SKM-1 treated with dmso at 0.1 percent for 144 hours (cell line): Measurements from ENCODE around the gene DPH7.
"Not testable (repeated sequence)": the region's sequence is repeated elsewhere in the genome, so short reads cannot be mapped to it uniquely, and the experiment has no call there.

Source experiments
- DNase-seq: peaks from one replicate; lab custom pipeline; 2025; ENCODE audit not compliant: unreplicated experiment; lab: John Stamatoyannopoulos, UW

Gene DPH7

GRCh38 chr9:137521405-137521985 lies 57.2 kb downstream of the DPH7 start:
- no peak for DNase-seq

- no peak for DNase-seq
Observed at GRCh38 chr9:137520614-137521404, 57.9 kb downstream of the DPH7 start.

- DNase-seq = no peak
Observed at GRCh38 chr9:137519553-137519952, 59.2 kb downstream of the DPH7 start.

DNA sequence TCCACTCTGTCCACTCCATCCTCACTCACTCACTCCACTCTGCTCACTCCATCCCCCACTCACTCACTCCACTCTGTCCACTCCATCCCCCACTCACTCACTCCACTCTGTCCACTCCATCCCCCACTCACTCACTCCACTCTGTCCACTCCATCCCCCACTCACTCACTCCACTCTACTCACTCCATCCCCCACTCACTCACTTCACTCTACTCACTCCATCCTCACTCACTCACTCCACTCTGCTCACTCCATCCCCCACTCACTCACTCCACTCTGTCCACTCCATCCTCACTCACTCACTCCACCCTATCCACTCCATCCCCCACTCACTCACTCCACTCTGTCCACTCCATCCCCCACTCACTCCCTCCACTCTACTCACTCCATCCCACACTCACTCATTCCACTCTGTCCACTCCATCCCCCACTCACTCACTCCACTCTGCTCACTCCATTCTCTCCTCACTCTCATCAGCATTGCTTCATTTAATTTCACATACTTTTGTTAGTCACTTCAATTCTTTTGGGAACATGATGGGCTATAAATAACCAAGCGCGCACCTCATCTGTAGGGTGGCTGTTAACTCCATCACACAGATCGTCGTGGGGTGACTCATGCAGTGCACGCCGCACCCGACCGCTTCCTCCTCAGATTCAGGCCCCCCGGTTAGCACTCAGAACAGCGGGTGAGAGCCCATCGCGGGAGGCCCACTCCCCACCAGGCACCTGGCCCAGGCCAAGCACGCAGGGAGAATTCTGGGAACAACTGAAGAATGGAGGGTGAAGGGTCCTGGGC lies 59.9 kb downstream of the DPH7 start:
- DNase-seq = not testable (repeated sequence)

GRCh38 chr9:137516144-137516917 lies 62.4 kb downstream of the DPH7 start:
- no peak for DNase-seq

DNA sequence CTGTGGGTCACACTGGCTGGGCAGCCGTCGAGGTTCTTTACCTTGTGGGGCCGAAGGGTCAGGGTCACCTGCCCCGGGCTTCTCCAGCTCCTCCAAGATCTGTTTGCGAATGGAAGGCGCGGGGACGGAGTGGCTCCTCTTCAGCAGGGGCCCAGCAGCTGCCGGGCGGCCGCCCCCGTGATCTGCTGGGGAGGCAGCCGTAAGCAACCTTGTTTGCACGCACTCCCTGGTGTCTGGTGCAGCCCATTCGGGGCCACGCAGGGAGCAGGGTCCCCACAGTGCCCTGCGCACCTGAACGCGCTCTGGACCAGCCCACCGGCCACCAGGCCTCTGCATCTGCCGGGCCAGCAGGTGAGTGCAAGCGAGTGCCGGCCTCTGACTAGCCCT lies 63.4 kb downstream of the DPH7 start:
- DNase-seq = no peak

- no peak for DNase-seq
Observed at GRCh38 chr9:137514691-137515337, 63.9 kb downstream of the DPH7 start.

- not testable (repeated sequence) for DNase-seq
Observed at GRCh38 chr9:137513801-137514570, 64.7 kb downstream of the DPH7 start.

GRCh38 chr9:137513136-137513535 lies 65.6 kb downstream of the DPH7 start:
- DNase-seq = not testable (repeated sequence)

GRCh38 chr9:137511758-137512463 lies 66.8 kb downstream of the DPH7 start:
- DNase-seq = no peak

DNA sequence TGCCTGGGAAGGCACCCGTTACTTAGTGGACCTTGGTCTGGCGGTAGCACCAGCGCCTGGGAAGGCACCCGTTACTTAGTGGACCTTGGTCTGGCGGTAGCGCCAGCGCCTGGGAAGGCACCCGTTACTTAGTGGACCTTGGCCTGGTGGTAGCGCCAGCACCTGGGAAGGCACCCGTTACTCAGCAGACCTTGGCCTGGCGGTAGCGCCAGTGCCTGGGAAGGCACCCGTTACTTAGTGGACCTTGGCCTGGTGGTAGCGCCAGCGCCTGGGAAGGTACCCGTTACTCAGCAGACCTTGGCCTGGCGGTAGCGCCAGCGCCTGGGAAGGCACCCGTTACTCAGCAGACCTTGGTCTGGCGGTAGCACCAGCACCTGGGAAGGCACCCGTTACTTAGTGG lies 67.6 kb downstream of the DPH7 start:
- DNase-seq = not testable (repeated sequence)

- no peak for DNase-seq
Observed at GRCh38 chr9:137509198-137509597, 69.5 kb downstream of the DPH7 start.

DNA sequence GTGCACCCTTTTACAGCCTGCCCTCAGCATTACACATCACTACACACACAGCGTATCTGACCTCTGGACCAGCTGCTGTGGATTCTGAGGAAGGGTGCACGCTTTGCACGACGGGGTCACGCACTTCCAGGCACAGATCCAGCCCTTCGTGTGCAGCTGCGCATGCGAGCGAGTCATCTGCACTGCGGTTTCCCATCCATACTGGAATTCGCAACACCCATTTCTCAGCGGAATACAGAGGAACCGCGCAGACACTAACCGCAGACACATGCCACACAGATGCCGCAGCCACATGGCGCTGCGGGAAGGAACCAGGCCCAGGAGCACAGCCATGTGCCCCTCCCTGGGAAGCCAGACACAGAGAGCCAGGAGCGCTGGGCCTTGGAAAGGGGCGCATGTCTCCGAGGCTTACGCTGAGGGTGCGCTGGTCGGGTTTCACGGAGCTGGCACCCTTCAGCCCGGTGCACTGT lies 72.0 kb downstream of the DPH7 start:
- no peak for DNase-seq

GRCh38 chr9:137506274-137506673 lies 72.5 kb downstream of the DPH7 start:
- DNase-seq = no peak

DNA sequence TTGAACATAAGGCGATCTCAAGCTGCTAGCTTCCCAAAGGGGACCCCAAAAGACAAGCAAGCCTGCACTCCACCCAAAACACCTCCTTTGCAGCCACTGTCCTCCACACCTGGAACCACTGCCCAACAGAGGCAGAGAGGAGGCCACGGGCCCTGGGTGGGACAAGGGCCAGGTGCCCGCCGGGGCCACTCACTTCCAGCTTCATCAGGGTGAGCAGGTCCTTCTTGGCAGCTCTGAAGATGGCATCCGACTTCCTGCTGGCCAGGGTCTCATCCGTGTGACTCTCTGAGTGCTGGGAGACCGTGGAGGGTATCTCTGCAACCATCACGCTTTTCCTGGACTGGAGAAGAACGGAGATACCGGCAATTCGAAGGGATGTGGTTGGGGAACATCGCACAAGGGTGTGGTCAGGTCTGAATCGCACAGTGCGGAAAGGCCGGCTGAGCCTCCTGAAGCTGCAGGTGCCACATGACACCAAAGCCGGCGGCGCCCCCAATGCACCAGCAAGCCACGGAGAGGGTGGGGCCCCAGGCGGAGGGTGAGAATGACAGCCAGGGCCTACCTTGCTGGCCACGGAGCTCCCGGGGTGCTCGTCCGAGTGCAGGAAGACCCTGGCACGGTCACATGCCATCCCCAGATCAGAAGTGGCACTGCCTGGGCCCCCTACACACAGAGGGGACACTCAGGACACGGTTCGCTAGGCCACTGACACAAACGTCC lies 73.1 kb downstream of the DPH7 start:
- DNase-seq = no peak
